ENCODE data around the gene PCDHGB4. TPM values are rescaled to one million over a fixed set of nuclear protein-coding genes. Genes with fewer than 3 reads are reported as not detected.
A peak's percentile ranks its signal among the peaks of the same experiment; 100 is the strongest.

PCDHGB4 gene
- total RNA-seq, 4 donors from 2014 or later: 1.1 to 3.3 (median 1.9) TPM

DNA sequence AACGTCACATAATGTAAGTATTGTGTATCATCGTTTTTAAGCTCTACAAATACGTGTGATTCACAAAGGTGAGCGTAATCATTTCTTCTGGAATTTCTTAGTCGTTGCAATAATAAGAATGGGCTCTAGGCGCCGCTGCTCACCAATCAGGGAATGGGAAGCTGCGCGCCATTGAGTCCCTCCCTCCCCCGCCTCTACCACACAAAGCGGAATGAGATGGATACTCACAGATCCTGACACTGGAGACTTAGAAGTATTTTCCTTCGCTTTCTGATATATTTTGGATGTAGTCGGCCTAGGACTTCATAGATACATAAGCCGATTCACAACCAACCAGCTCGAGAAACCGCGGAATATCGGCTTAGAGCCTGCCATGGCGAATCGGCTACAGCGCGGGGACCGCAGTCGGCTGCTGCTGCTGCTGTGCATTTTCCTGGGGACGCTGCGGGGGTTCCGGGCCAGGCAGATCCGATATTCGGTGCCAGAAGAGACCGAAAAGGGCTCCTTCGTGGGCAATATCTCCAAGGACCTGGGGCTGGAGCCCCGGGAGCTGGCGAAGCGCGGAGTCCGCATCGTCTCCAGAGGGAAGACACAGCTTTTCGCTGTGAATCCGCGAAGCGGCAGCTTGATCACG is 33.5 kb downstream of the PCDHGB4 start, which contains the start of gene PCDHGA11:
Gene PCDHGA11, plus strand, starts transcription at position 197 of the 634 bp plus-strand sequence. Its CDS starts 177 bp downstream, at position 374.
- Histone ChIP-seq H3K27ac (no peak within 1 kb of the TSS), H3K36me3 (no peaks in the 10 kb centered on the region), H3K4me3 (peak within 1 kb of the TSS; percentile 13 to 31 (median 30)), H3K9me3 (peaks cover 0 to 77% (median 21%) of the 10 kb centered on the region in 4 donors), H3K4me1 (no peaks in the 10 kb centered on the region), H3K27me3 (no peaks in the 10 kb centered on the region)
- no peak for TF ChIP-seq POLR2A (IDR thresholded peaks at IDR 0.05)
- TF ChIP-seq, protein P1, sequence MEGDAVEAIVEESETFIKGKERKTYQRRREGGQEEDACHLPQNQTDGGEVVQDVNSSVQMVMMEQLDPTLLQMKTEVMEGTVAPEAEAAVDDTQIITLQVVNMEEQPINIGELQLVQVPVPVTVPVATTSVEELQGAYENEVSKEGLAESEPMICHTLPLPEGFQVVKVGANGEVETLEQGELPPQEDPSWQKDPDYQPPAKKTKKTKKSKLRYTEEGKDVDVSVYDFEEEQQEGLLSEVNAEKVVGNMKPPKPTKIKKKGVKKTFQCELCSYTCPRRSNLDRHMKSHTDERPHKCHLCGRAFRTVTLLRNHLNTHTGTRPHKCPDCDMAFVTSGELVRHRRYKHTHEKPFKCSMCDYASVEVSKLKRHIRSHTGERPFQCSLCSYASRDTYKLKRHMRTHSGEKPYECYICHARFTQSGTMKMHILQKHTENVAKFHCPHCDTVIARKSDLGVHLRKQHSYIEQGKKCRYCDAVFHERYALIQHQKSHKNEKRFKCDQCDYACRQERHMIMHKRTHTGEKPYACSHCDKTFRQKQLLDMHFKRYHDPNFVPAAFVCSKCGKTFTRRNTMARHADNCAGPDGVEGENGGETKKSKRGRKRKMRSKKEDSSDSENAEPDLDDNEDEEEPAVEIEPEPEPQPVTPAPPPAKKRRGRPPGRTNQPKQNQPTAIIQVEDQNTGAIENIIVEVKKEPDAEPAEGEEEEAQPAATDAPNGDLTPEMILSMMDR (IDR thresholded peaks at IDR 0.05): peak in 4 of 6 experiments; percentile 13 to 33 (median 20)
- DNase-seq: peak in 2 of 3 donors; percentile 46 to 67

DNA sequence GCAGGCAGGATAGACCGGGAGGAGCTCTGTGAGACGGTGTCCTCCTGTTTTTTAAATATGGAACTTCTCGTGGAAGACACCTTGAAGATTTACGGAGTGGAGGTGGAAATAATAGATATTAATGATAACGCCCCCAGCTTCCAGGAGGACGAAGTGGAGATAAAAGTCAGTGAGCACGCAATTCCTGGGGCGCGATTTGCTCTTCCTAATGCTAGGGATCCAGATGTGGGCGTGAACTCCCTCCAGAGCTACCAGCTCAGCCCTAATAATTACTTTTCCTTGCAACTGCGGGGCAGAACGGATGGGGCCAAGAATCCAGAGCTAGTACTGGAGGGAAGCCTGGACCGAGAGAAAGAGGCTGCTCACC is 34.0 kb downstream of the PCDHGB4 start:
- Histone ChIP-seq H3K4me1 (no peaks in the 10 kb centered on the region), H3K27me3 (no peaks in the 10 kb centered on the region), H3K27ac (no peak overlapping the region), H3K9me3 (peaks cover 0 to 80% (median 21%) of the 10 kb centered on the region in 4 donors), H3K4me3 (peak overlapping the region in 2 of 4 donors; percentile 30), H3K36me3 (no peaks in the 10 kb centered on the region)
- no peak for DNase-seq
- no peak for TF ChIP-seq POLR2A (IDR thresholded peaks at IDR 0.05)
- TF ChIP-seq, protein P1 (IDR thresholded peaks at IDR 0.05): no peak

GRCh38 chr5:141422742-141423291 is 35.3 kb downstream of the PCDHGB4 start:
- no peaks in the 10 kb centered on the region for H3K36me3 ChIP-seq
- no peaks in the 10 kb centered on the region for H3K27me3 ChIP-seq
- H3K9me3 ChIP-seq: peaks cover 0 to 85% (median 24%) of the 10 kb centered on the region in 4 donors
- DNase-seq: no peak
- H3K27ac ChIP-seq: no peak overlapping the region
- no peaks in the 10 kb centered on the region for H3K4me1 ChIP-seq
- H3K4me3 ChIP-seq: no peak overlapping the region
- no peak for TF ChIP-seq POLR2A (IDR thresholded peaks at IDR 0.05)
- TF ChIP-seq, protein P1 (IDR thresholded peaks at IDR 0.05): no peak

DNA sequence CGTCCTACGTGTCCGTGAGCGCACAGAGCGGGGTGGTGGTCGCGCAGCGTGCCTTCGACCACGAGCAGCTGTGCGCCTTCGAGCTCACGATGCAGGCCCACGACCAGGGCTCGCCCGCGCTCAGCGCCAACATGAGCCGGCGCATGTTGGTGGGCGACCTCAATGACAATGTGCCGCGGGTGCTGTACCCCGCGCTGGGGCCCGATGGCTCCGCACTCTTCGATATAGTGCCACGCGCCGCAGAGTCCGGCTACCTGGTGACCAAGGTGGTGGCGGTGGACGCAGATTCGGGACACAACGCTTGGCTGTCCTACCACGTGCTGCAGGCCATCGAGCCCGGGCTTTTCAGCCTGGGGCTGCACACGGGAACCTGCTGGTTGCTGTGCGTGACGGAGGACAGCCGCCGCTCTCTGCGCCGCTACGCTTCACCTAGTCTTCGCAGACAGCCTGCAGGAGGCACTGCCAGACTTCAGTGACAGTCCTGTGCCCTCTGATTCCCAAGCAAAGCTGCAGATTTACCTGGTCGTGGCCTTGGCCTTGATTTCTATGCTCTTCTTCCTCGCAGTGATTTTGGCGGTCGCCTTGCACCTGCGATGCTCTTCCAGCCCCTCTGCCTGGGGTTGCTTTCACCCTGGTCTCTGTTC is 40.4 kb downstream of the PCDHGB4 start:
- Histone ChIP-seq H3K27me3 (no peaks in the 10 kb centered on the region), H3K27ac (no peak overlapping the region)
- TF ChIP-seq, protein P1 (IDR thresholded peaks at IDR 0.05): no peak
- TF ChIP-seq POLR2A (IDR thresholded peaks at IDR 0.05): no peak

DNA sequence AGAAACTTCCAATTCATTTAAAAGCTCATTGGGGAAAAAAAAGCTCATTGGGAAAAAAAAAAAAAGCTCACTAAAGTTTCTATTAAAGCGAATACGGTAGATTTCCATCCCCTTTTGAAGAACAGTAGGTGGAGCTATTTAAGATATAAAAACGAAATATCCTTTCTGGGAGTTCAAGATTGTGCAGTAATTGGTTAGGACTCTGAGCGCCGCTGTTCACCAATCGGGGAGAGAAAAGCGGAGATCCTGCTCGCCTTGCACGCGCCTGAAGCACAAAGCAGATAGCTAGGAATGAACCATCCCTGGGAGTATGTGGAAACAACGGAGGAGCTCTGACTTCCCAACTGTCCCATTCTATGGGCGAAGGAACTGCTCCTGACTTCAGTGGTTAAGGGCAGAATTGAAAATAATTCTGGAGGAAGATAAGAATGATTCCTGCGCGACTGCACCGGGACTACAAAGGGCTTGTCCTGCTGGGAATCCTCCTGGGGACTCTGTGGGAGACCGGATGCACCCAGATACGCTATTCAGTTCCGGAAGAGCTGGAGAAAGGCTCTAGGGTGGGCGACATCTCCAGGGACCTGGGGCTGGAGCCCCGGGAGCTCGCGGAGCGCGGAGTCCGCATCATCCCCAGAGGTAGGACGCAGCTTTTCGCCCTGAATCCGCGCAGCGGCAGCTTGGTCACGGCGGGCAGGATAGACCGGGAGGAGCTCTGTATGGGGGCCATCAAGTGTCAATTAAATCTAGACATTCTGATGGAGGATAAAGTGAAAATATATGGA is 43.0 kb downstream of the PCDHGB4 start, which contains the start of gene PCDHGA12:
Gene PCDHGA12, plus strand, starts transcription at position 176 of the 782 bp plus-strand sequence. Its CDS starts 253 bp downstream, at position 429.
- DNase-seq: peak in 1 of 3 donors; percentile 40
- no peaks in the 10 kb centered on the region for H3K4me1 ChIP-seq
- no peak within 1 kb of the TSS for H3K27ac ChIP-seq
- peaks cover 0 to 84% (median 9%) of the 10 kb centered on the region in 4 donors for H3K9me3 ChIP-seq
- no peaks in the 10 kb centered on the region for H3K36me3 ChIP-seq
- H3K4me3 ChIP-seq: peak within 1 kb of the TSS in 3 of 4 donors; percentile 16 to 23 (median 21)
- no peak for TF ChIP-seq POLR2A (IDR thresholded peaks at IDR 0.05)
- TF ChIP-seq, protein P1 (IDR thresholded peaks at IDR 0.05): peak in 5 of 6 experiments; percentile 9 to 23 (median 11)
- no peaks in the 10 kb centered on the region for H3K27me3 ChIP-seq

More for the DNA sequence above, 40.4 kb downstream of the PCDHGB4 start:
- Histone ChIP-seq H3K4me3 (no peak overlapping the region), H3K4me1 (no peaks in the 10 kb centered on the region), H3K36me3 (no peaks in the 10 kb centered on the region), H3K9me3 (peaks cover 0 to 84% (median 11%) of the 10 kb centered on the region in 4 donors)
- no peak for DNase-seq

Measured in Peyer's patch (tissue), 4 donors.